Body of pancreas (tissue), 4 donors: ENCODE data around the gene TYMS. TPM values are rescaled to one million over a fixed set of nuclear protein-coding genes. Genes with fewer than 3 reads are reported as not detected.

ENCODE experiments used
- ATAC-seq: fragments of 150-250 bp; one replicate; pipeline ENCODE4 v1.9.1; 2016
- DNase-seq, 4 donors: peaks; one replicate each; pipeline ENCODE4 v3.0.0-alpha.2; 2019
- H3K27ac ChIP-seq, 4 donors: fragments of 200-600 bp; sonication (generic); 1 replicate in 3 of 4; 2 replicates in 1 of 4; pipeline versions ENCODE4 v1.5.1 to v1.6.1; 2016 to 2019; ENCODE audit warnings: mild to moderate bottlenecking in 1 of 4, mixed read lengths in 1 of 4, moderate library complexity in 1 of 4
- H3K27me3 ChIP-seq, 2 donors: fragments of 200-600 bp; sonication (generic); one replicate each; pipeline ENCODE4 v1.6.0; 2016; ENCODE audit warnings: mild to moderate bottlenecking in 1 of 2
- H3K36me3 ChIP-seq, 2 donors: fragments of 200-600 bp; sonication (generic); replicated peaks in 1 of 2; 2 replicates each; pipeline ENCODE4 v1.5.1; 2016; ENCODE audit warnings: low read depth in 2 of 2; ENCODE audit not compliant: insufficient read depth in 1 of 2
- H3K4me1 ChIP-seq: fragments of 200-600 bp; sonication (generic); one replicate; pipeline ENCODE4 v1.6.0; 2016
- H3K4me3 ChIP-seq, 2 donors: fragments of 200-600 bp; sonication (generic); 1 replicate in 1 of 2; 2 replicates in 1 of 2; pipeline ENCODE4 v1.5.1; 2016 to 2019
- H3K9me3 ChIP-seq, 3 donors: fragments of 200-600 bp; sonication (generic); 1 replicate in 2 of 3; 2 replicates in 1 of 3; pipeline ENCODE4 v1.5.1; 2016
- POLR2A ChIP-seq, 3 donors: fragments of 450-650 bp; IDR thresholded peaks; one replicate each; pipeline ENCODE4 v1.6.1; 2016; ENCODE audit warnings: antibody characterized with exemption in 3 of 3, mild to moderate bottlenecking in 2 of 3
- WGBS, 2 donors: methylation state at CpG; one replicate each; pipeline ENCODE4 v1.1.5; 2017; 5-methylcytosine and 5-hydroxymethylcytosine counted together
- intact Hi-C: fragments of 100-400 bp; cut with DNase I; formaldehyde crosslinking; loops from one replicate; pipeline ENCODE4 v1.15.1; 2023
- total RNA-seq, 2 donors: library from RNA; depleted of rRNA; stranded (reverse); fragments of >200 nt; gene quantifications; one replicate each; pipeline ENCODE4 v1.1.0, GENCODE V29; 2016
- TF ChIP-seq, protein P1 (sequence below), 7 experiments: fragments of 450-650 bp in 4 of 7; fragments of 200-600 bp in 3 of 7; sonication (generic) in 3 of 7; IDR thresholded peaks; one replicate each; pipeline ENCODE4 v1.5.1; 2016 to 2019; ENCODE audit warnings: antibody characterized with exemption in 7 of 7

Gene TYMS
- total RNA-seq, 2 donors from 2014 or later, result 1.8 to 7.6 TPM

DNA sequence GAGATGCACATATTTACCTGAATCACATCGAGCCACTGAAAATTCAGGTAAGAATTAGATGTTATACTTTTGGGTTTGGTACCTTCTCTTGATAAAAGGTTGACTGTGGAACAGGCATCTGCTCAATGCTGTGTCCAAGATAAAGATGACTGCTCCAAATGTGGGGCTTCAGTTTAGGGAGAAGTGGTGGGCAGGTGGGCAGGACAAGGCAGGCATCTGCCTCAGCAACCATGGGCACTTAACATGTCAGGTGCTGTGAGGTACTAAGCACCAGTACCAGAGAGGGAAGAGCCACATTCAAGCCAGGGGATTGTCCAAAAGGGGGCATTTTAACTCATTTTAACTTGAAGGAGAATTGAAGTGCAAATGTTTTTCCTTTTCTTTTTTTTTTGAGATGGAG, 14.0 kb downstream of the TYMS start:
- Histone ChIP-seq H3K4me3 (no peak overlapping the region), H3K27ac (no peak overlapping the region), H3K36me3 (peaks cover 0 to 12% of the 10 kb centered on the region in 2 donors), H3K4me1 (no peaks in the 10 kb centered on the region), H3K9me3 (no peaks in the 10 kb centered on the region), H3K27me3 (no peaks in the 10 kb centered on the region)
- intact Hi-C loops, result no loop called here
- TF ChIP-seq, protein P1, sequence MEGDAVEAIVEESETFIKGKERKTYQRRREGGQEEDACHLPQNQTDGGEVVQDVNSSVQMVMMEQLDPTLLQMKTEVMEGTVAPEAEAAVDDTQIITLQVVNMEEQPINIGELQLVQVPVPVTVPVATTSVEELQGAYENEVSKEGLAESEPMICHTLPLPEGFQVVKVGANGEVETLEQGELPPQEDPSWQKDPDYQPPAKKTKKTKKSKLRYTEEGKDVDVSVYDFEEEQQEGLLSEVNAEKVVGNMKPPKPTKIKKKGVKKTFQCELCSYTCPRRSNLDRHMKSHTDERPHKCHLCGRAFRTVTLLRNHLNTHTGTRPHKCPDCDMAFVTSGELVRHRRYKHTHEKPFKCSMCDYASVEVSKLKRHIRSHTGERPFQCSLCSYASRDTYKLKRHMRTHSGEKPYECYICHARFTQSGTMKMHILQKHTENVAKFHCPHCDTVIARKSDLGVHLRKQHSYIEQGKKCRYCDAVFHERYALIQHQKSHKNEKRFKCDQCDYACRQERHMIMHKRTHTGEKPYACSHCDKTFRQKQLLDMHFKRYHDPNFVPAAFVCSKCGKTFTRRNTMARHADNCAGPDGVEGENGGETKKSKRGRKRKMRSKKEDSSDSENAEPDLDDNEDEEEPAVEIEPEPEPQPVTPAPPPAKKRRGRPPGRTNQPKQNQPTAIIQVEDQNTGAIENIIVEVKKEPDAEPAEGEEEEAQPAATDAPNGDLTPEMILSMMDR (IDR thresholded peaks at IDR 0.05), result no peak
- no peak for TF ChIP-seq POLR2A (IDR thresholded peaks at IDR 0.05)
- 83 to 95% methylated on average over 1 of the region's 1 CpG for WGBS, 2 donors
- ATAC-seq (no peak), DNase-seq (no peak)

DNA sequence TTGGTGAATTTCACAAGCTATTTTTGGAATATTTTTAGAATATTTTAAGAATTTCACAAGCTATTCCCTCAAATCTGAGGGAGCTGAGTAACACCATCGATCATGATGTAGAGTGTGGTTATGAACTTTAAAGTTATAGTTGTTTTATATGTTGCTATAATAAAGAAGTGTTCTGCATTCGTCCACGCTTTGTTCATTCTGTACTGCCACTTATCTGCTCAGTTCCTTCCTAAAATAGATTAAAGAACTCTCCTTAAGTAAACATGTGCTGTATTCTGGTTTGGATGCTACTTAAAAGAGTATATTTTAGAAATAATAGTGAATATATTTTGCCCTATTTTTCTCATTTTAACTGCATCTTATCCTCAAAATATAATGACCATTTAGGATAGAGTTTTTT, 15.9 kb downstream of the TYMS start:
- Histone ChIP-seq H3K27ac (no peak overlapping the region), H3K9me3 (no peaks in the 10 kb centered on the region), H3K36me3 (peaks cover 0 to 14% of the 10 kb centered on the region in 2 donors), H3K4me3 (no peak overlapping the region), H3K27me3 (no peaks in the 10 kb centered on the region), H3K4me1 (no peaks in the 10 kb centered on the region)
- intact Hi-C loops, result no loop called here
- no peak for ATAC-seq
- no peak for DNase-seq
- WGBS, 2 donors, result 89 to 96% methylated on average over 3 of the region's 3 CpGs
- TF ChIP-seq, protein P1 (IDR thresholded peaks at IDR 0.05), result no peak
- TF ChIP-seq POLR2A (IDR thresholded peaks at IDR 0.05), result no peak

DNA sequence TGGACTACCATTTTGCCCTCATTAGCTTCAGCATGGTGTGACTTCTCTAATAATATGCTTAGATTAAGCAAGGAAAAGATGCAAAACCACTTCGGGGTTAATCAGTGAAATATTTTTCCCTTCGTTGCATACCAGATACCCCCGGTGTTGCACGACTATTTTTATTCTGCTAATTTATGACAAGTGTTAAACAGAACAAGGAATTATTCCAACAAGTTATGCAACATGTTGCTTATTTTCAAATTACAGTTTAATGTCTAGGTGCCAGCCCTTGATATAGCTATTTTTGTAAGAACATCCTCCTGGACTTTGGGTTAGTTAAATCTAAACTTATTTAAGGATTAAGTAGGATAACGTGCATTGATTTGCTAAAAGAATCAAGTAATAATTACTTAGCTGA, 16.3 kb downstream of the TYMS start:
- DNase-seq (no peak), ATAC-seq (no peak)
- TF ChIP-seq, protein P1 (IDR thresholded peaks at IDR 0.05), result no peak
- no peak for TF ChIP-seq POLR2A (IDR thresholded peaks at IDR 0.05)
- intact Hi-C loops, result no loop called here
- 65 to 71% methylated on average over 5 of the region's 5 CpGs for WGBS, 2 donors
- no peaks in the 10 kb centered on the region for H3K27me3 ChIP-seq
- H3K4me3 ChIP-seq, result no peak overlapping the region
- H3K36me3 ChIP-seq, result peaks cover 0 to 14% of the 10 kb centered on the region in 2 donors
- no peak overlapping the region for H3K27ac ChIP-seq
- no peaks in the 10 kb centered on the region for H3K9me3 ChIP-seq
- H3K4me1 ChIP-seq, result no peaks in the 10 kb centered on the region

DNA sequence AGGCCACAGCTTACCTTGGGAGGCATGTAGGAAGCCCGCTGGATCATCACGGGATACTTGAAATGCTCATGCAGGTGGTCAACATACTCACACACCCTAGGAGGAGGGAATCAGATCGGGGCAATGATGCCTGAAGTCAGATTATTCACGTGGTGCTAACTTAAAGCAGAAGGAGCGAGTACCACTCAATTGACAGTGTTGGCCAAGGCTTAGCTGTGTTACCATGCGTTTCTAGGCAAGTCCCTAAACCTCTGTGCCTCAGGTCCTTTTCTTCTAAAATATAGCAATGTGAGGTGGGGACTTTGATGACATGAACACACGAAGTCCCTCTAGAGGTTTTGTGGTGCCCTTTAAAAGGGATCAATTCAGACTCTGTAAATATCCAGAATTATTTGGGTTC, 17.9 kb downstream of the TYMS start:
- intact Hi-C loops, result no loop called here
- no peak for DNase-seq
- Histone ChIP-seq H3K36me3 (peaks cover 0 to 13% of the 10 kb centered on the region in 2 donors), H3K4me1 (no peaks in the 10 kb centered on the region), H3K4me3 (no peak overlapping the region), H3K27ac (no peak overlapping the region), H3K9me3 (no peaks in the 10 kb centered on the region), H3K27me3 (no peaks in the 10 kb centered on the region)
- no peak for ATAC-seq
- WGBS, 2 donors, result 91 to 94% methylated on average over 7 of the region's 7 CpGs
- TF ChIP-seq, protein P1 (IDR thresholded peaks at IDR 0.05), result no peak
- TF ChIP-seq POLR2A (IDR thresholded peaks at IDR 0.05), result no peak

DNA sequence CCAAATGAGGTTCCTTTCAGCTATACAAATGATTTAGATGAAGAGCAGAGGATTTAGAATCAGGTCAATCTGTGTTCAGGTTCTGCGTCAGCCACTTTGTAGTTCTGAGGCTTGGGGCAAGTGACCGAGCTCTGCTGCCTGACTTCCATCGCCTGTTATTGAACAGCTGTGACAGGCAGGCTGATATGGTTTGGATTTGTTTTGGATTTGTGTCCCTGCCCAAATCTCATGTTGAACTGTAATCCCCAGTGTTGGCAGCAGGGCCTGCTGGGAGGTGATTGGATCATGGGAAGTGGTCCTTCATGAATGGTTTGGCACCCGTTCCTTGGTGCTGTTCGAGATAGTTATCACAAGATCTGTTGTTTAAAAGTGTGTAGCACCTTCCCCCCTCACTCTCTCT, 18.6 kb downstream of the TYMS start:
- no peak overlapping the region for H3K27ac ChIP-seq
- intact Hi-C loops, result no loop called here
- H3K4me1 ChIP-seq, result no peaks in the 10 kb centered on the region
- ATAC-seq, result no peak
- WGBS, 2 donors, result 78 to 80% methylated on average over 5 of the region's 5 CpGs
- H3K27me3 ChIP-seq, result no peaks in the 10 kb centered on the region
- no peak overlapping the region for H3K4me3 ChIP-seq
- H3K9me3 ChIP-seq, result no peaks in the 10 kb centered on the region
- peaks cover 0 to 10% of the 10 kb centered on the region in 2 donors for H3K36me3 ChIP-seq
- no peak for DNase-seq
- no peak for TF ChIP-seq POLR2A (IDR thresholded peaks at IDR 0.05)
- TF ChIP-seq, protein P1 (IDR thresholded peaks at IDR 0.05), result no peak
